Transverse colon (tissue), 4 donors: ENCODE data around the gene TRAF6. TPM values are rescaled to one million over a fixed set of nuclear protein-coding genes. Genes with fewer than 3 reads are reported as not detected.

ENCODE experiments used
- DNase-seq: peaks from one replicate; pipeline ENCODE4 v3.0.0-alpha.2; 2019
- H3K27ac ChIP-seq, 4 donors: fragments of 200-600 bp; sonication (generic); 2 replicates each; pipeline ENCODE4 v1.5.1; 2016 to 2018; ENCODE audit warnings: inconsistent platforms in 4 of 4
- H3K27me3 ChIP-seq: fragments of 200-600 bp; sonication (generic); 2 replicates; pipeline ENCODE4 v1.5.1; 2017; ENCODE audit warnings: inconsistent platforms
- H3K36me3 ChIP-seq, 4 donors: fragments of 200-600 bp; sonication (generic); 2 replicates each; pipeline ENCODE4 v1.5.1; 2017 to 2019; ENCODE audit warnings: inconsistent platforms in 4 of 4
- H3K4me1 ChIP-seq, 4 donors: fragments of 200-600 bp; sonication (generic); 2 replicates each; pipeline ENCODE4 v1.5.1; 2017 to 2020; ENCODE audit warnings: inconsistent platforms in 4 of 4
- H3K4me3 ChIP-seq, 4 donors: fragments of 200-600 bp; sonication (generic); 1 replicate in 1 of 4; 2 replicates in 3 of 4; pipeline versions ENCODE4 v1.5.1 to v1.6.1; 2017 to 2019; ENCODE audit warnings: inconsistent platforms in 4 of 4
- H3K9me3 ChIP-seq, 2 donors: fragments of 200-600 bp; sonication (generic); 2 replicates each; pipeline ENCODE4 v1.5.1; 2017 to 2019; ENCODE audit warnings: inconsistent platforms in 2 of 2
- CTCF ChIP-seq, 5 experiments: fragments of 200-600 bp in 3 of 5; fragments of 450-650 bp in 2 of 5; sonication (generic) in 3 of 5; IDR thresholded peaks; 1 replicate in 2 of 5; 2 replicates in 3 of 5; pipeline ENCODE4 v1.5.1; 2016 to 2017; ENCODE audit warnings: antibody characterized with exemption in 5 of 5, inconsistent platforms in 3 of 5, mild to moderate bottlenecking in 2 of 5, moderate library complexity in 1 of 5
- EP300 ChIP-seq: sonication (generic); formaldehyde crosslinking; IDR thresholded peaks from one replicate; pipeline ENCODE4 v1.6.1; 2017; ENCODE audit warnings: antibody characterized with exemption, low read depth
- POLR2A ChIP-seq: fragments of 450-650 bp; IDR thresholded peaks from one replicate; pipeline ENCODE4 v1.6.1; 2016; ENCODE audit warnings: antibody characterized with exemption, mild to moderate bottlenecking, moderate library complexity
- POLR2AphosphoS5 ChIP-seq, 3 donors: sonication (generic); formaldehyde crosslinking; IDR thresholded peaks; one replicate each; pipeline ENCODE4 v1.6.1; 2016; ENCODE audit warnings: antibody characterized with exemption in 3 of 3
- WGBS, 2 donors: methylation state at CpG; one replicate each; pipeline ENCODE4 v1.1.5; 2018; ENCODE audit warnings: low coverage in 1 of 2; 5-methylcytosine and 5-hydroxymethylcytosine counted together
- in situ Hi-C, 4 donors: fragments of 200-750 bp; cut with MboI; loops; one replicate each; pipeline versions ENCODE4 v1.15.0 to v1.15.1; 2017; ENCODE audit warnings: low sequenced_read_pairs in 3 of 4, low pct_ligation_motif_present in 1 of 4, low pct_unique_long_range_greater_than_20kb in 1 of 4
- intact Hi-C: fragments of 100-400 bp; cut with DNase I; formaldehyde crosslinking; loops from one replicate; pipeline ENCODE4 v1.15.1; 2023; ENCODE audit warnings: low total_unique reads
- total RNA-seq, 4 donors: library from RNA; depleted of rRNA; stranded (reverse); fragments of >200 nt; gene quantifications; one replicate each; pipeline ENCODE4 v1.1.0, GENCODE V29; 2016

TRAF6 gene
- total RNA-seq, 4 donors from 2014 or later, result 0.80 to 16.4 (median 10.4) TPM

GRCh38 chr11:36475192-36475591 lies 34.9 kb downstream of the TRAF6 start:
- H3K4me3 ChIP-seq, result no peak overlapping the region
- H3K27ac ChIP-seq, result no peak overlapping the region
- intact Hi-C loops (no loop called here), in situ Hi-C loops (loop anchor here in 3 of 4 donors (10.0 to 25.0 kb wide), 2 partner anchors 180 to 863 kb away; partner anchors contain the start of genes PRR5L (in 2 of the 3) and FJX1 (in 1 of the 3))
- peaks cover 0 to 3% (median 0%) of the 10 kb centered on the region in 4 donors for H3K4me1 ChIP-seq
- TF ChIP-seq EP300, result no peak
- no peaks in the 10 kb centered on the region for H3K9me3 ChIP-seq
- no peak for DNase-seq
- H3K27me3 ChIP-seq, result no peaks in the 10 kb centered on the region
- WGBS, 2 donors, result 64 to 67% methylated on average over 1 of the region's 1 CpG
- H3K36me3 ChIP-seq, result no peaks in the 10 kb centered on the region

GRCh38 chr11:36471577-36471976 lies 38.5 kb downstream of the TRAF6 start:
- DNase-seq, result no peak
- H3K27ac ChIP-seq, result no peak overlapping the region
- intact Hi-C loops, result no loop called here
- no peaks in the 10 kb centered on the region for H3K9me3 ChIP-seq
- in situ Hi-C loops, result loop anchor here in 2 of 4 donors (10.0 kb wide), 1 partner anchor 177 kb away; the partner anchor contains the start of gene PRR5L (in 2 of the 2)
- H3K36me3 ChIP-seq, result no peaks in the 10 kb centered on the region
- WGBS, 2 donors, result 63 to 80% methylated on average over 1 of the region's 1 CpG
- H3K4me1 ChIP-seq, result peaks cover 0 to 6% (median 0%) of the 10 kb centered on the region in 4 donors
- H3K27me3 ChIP-seq, result no peaks in the 10 kb centered on the region
- H3K4me3 ChIP-seq, result no peak overlapping the region
- no peak for TF ChIP-seq POLR2A

- in situ Hi-C loops (loop anchor here in 2 of 4 donors (10.0 kb wide), 1 partner anchor 175 kb away; the partner anchor contains the start of gene PRR5L (in 2 of the 2)), intact Hi-C loops (no loop called here)
- WGBS, 2 donors, result 68 to 78% methylated on average over 4 to 5 of the region's 5 CpGs
- no peak overlapping the region for H3K27ac ChIP-seq
- H3K4me3 ChIP-seq, result no peak overlapping the region
- no peak for TF ChIP-seq EP300
- no peak for TF ChIP-seq POLR2A
- TF ChIP-seq CTCF (IDR thresholded peaks at IDR 0.05), result no peak
- TF ChIP-seq POLR2AphosphoS5 (IDR thresholded peaks at IDR 0.05), result no peak
- H3K4me1 ChIP-seq, result peaks cover 0 to 9% (median 0%) of the 10 kb centered on the region in 4 donors
- no peak for DNase-seq
- no peaks in the 10 kb centered on the region for H3K9me3 ChIP-seq
- no peaks in the 10 kb centered on the region for H3K27me3 ChIP-seq
- no peaks in the 10 kb centered on the region for H3K36me3 ChIP-seq
These were observed 39.9 kb downstream of the TRAF6 start for GRCh38 chr11:36469881-36470802.

- H3K4me1 ChIP-seq, result peaks cover 0 to 14% (median 0%) of the 10 kb centered on the region in 4 donors
- H3K27me3 ChIP-seq, result no peaks in the 10 kb centered on the region
- DNase-seq, result no peak
- 25 to 68% methylated on average over 2 of the region's 2 CpGs for WGBS, 2 donors
- no peak overlapping the region for H3K4me3 ChIP-seq
- no peak overlapping the region for H3K27ac ChIP-seq
- no peak for TF ChIP-seq POLR2AphosphoS5 (IDR thresholded peaks at IDR 0.05)
- TF ChIP-seq EP300, result no peak
- no peak for TF ChIP-seq POLR2A
- TF ChIP-seq CTCF (IDR thresholded peaks at IDR 0.05), result no peak
- intact Hi-C loops (no loop called here), in situ Hi-C loops (no loop called here)
- no peaks in the 10 kb centered on the region for H3K9me3 ChIP-seq
- no peaks in the 10 kb centered on the region for H3K36me3 ChIP-seq
These were observed 41.0 kb downstream of the TRAF6 start for GRCh38 chr11:36469063-36469462.

GRCh38 chr11:36467916-36468315 lies 42.2 kb downstream of the TRAF6 start:
- Histone ChIP-seq H3K27ac (no peak overlapping the region), H3K9me3 (no peaks in the 10 kb centered on the region), H3K27me3 (no peaks in the 10 kb centered on the region), H3K36me3 (peaks cover 0 to 4% (median 0%) of the 10 kb centered on the region in 4 donors), H3K4me3 (no peak overlapping the region), H3K4me1 (peaks cover 0 to 20% (median 0%) of the 10 kb centered on the region in 4 donors)
- in situ Hi-C loops (no loop called here), intact Hi-C loops (no loop called here)
- no peak for TF ChIP-seq POLR2AphosphoS5 (IDR thresholded peaks at IDR 0.05)
- TF ChIP-seq CTCF (IDR thresholded peaks at IDR 0.05), result no peak
- no peak for TF ChIP-seq EP300
- no peak for TF ChIP-seq POLR2A
- 67% methylated on average over 1 of the region's 1 CpG; no CpG with 5 or more reads in 1 of the 2 donors for WGBS, 2 donors
- DNase-seq, result no peak
